ENCODE results near the gene MIEN1.
A peak's percentile ranks its signal among the peaks of the same experiment; 100 is the strongest.

Gene MIEN1

GRCh38 chr17:39697961-39698360, 32.4 kb downstream of the MIEN1 start:
- H3K9ac ChIP-seq (ENCODE audit: low read length), result no peak overlapping the region
- no peaks in the 10 kb centered on the region for H3K36me3 ChIP-seq (ENCODE audit: control insufficient read depth, low read depth, low read length)

DNA sequence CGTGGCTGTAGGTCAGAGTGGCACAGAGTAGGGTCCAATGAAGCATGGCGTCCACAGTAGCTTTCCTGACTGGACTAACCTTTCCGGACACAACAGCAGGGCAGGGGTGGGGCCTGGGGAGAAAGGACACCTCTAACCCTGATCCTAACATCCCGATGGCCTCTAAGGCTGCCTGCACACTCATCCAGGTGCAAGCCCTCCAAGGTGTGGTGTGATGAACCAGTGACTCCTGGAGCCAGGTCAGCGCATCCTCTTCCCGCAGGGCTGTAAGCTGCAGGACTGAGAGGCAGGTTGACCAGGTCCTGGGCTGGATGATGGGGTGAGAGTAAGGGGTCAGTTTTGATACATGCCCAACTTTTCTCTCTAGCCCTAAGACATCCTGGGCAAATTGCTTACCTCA, 33.6 kb downstream of the MIEN1 start:
- H3K27ac ChIP-seq (ENCODE audit: low read length), result peak overlapping the region; percentile 25
- H3K9ac ChIP-seq (ENCODE audit: low read length), result no peak overlapping the region
- H3K9me3 ChIP-seq (ENCODE audit: control insufficient read depth, low read depth, low read length), result no peaks in the 10 kb centered on the region
- peak overlapping the region; percentile 6 for H3K4me3 ChIP-seq (ENCODE audit: low read length)
- no peaks in the 10 kb centered on the region for H3K36me3 ChIP-seq (ENCODE audit: control insufficient read depth, low read depth, low read length)
- peaks cover 36% of the 10 kb centered on the region for H3K4me1 ChIP-seq (ENCODE audit: control insufficient read depth, low read depth, low read length)
- no peaks in the 10 kb centered on the region for H3K27me3 ChIP-seq (ENCODE audit: control insufficient read depth, insufficient read depth, low read length)

More at GRCh38 chr17:39697961-39698360, 32.4 kb downstream of the MIEN1 start:
- Histone ChIP-seq H3K27ac (ENCODE audit: low read length) (no peak overlapping the region), H3K4me1 (ENCODE audit: control insufficient read depth, low read depth, low read length) (peaks cover 43% of the 10 kb centered on the region), H3K4me3 (ENCODE audit: low read length) (no peak overlapping the region), H3K9me3 (ENCODE audit: control insufficient read depth, low read depth, low read length) (no peaks in the 10 kb centered on the region), H3K27me3 (ENCODE audit: control insufficient read depth, insufficient read depth, low read length) (no peaks in the 10 kb centered on the region)

DNA sequence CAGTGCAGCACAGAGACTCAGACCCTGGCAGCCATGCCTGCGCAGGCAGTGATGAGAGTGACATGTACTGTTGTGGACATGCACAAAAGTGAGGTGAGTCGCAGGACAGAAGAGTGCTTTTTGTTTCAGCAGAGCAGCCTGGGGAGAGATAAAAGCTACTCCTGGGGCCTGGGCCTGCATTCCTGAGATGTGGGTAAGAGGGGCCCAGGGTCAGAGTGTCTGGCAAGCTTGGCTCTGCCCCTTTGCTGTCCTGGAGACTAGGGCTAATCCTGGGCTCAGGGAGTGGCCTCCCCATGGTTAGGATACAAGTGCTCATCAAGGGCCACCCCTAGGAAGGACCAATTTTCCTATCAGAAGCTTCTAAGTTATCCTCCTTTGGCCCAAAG, 35.2 kb downstream of the MIEN1 start:
- Histone ChIP-seq H3K36me3 (ENCODE audit: control insufficient read depth, low read depth, low read length) (no peaks in the 10 kb centered on the region), H3K9ac (ENCODE audit: low read length) (no peak overlapping the region), H3K27me3 (ENCODE audit: control insufficient read depth, insufficient read depth, low read length) (no peaks in the 10 kb centered on the region), H3K4me1 (ENCODE audit: control insufficient read depth, low read depth, low read length) (peaks cover 34% of the 10 kb centered on the region), H3K9me3 (ENCODE audit: control insufficient read depth, low read depth, low read length) (no peaks in the 10 kb centered on the region), H3K27ac (ENCODE audit: low read length) (peak overlapping the region; percentile 66), H3K4me3 (ENCODE audit: low read length) (no peak overlapping the region)

DNA sequence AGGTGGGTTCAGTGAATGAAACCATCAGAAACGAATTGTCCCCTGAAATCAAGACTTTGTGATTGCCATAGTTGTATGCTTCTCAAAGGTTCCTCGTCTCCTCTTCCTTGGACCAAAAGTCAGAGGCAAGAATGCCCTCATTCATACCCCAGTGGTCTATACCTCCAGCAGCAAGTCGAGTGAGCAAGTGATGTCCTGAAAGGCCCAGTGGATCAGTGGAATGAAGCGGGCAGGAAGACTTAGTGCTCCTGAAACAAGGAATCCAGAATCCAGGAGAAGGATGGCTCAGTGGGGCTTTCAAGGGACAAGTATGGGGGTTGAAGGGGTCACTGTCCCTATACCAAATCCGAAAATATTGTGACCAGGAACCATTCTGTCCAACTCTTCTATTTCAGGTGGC, 35.7 kb downstream of the MIEN1 start:
- no peaks in the 10 kb centered on the region for H3K36me3 ChIP-seq (ENCODE audit: control insufficient read depth, low read depth, low read length)
- no peak overlapping the region for H3K9ac ChIP-seq (ENCODE audit: low read length)
- no peaks in the 10 kb centered on the region for H3K9me3 ChIP-seq (ENCODE audit: control insufficient read depth, low read depth, low read length)
- no peak overlapping the region for H3K27ac ChIP-seq (ENCODE audit: low read length)
- H3K4me3 ChIP-seq (ENCODE audit: low read length), result no peak overlapping the region
- peaks cover 35% of the 10 kb centered on the region for H3K4me1 ChIP-seq (ENCODE audit: control insufficient read depth, low read depth, low read length)
- H3K27me3 ChIP-seq (ENCODE audit: control insufficient read depth, insufficient read depth, low read length), result no peaks in the 10 kb centered on the region

DNA sequence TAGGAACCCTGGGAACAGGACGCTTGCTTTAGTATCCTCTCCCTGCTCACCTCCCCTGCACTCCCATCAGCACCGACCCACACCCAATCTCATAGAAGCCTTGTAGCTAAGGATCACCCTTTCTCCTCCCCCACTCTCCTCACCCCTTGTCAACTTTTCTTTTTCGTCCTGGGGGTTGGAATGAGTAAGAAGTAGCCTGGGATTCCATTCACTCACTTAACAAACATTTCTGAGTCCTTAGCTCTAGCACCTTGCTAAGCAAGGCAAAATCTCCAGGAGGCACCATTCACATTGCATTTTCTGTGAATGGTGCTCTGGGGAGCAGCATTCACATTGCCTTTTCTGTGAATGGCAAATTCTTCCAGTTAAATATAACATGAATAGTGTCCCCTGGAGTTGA, 41.4 kb downstream of the MIEN1 start:
- Histone ChIP-seq H3K36me3 (ENCODE audit: control insufficient read depth, low read depth, low read length) (peaks cover 7% of the 10 kb centered on the region), H3K27me3 (ENCODE audit: control insufficient read depth, insufficient read depth, low read length) (no peaks in the 10 kb centered on the region), H3K4me3 (ENCODE audit: low read length) (peak overlapping the region; percentile 89), H3K9ac (ENCODE audit: low read length) (peak overlapping the region; percentile 86), H3K27ac (ENCODE audit: low read length) (peak overlapping the region; percentile 96), H3K4me1 (ENCODE audit: control insufficient read depth, low read depth, low read length) (peaks cover 19% of the 10 kb centered on the region), H3K9me3 (ENCODE audit: control insufficient read depth, low read depth, low read length) (no peaks in the 10 kb centered on the region)

DNA sequence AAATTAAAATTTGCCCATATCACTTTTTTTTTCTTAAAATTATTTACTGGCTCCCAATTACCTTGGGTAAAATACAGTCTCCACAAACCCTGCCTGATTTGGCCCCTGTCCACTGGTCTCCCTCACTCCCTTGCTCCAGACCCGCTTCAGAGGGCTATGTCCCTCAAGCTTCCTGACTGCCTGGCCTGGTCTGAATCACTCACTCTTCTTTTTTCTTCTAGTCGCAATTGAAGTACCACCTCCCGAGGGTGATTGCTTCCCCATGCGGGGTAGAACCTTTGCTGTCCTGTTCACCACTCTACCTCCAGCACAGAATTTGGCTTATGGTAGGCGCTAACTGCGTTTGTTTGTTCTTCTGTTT, 41.9 kb downstream of the MIEN1 start:
- H3K27ac ChIP-seq (ENCODE audit: low read length), result peak overlapping the region; percentile 96
- H3K9ac ChIP-seq (ENCODE audit: low read length), result peak overlapping the region; percentile 86
- no peaks in the 10 kb centered on the region for H3K9me3 ChIP-seq (ENCODE audit: control insufficient read depth, low read depth, low read length)

DNA sequence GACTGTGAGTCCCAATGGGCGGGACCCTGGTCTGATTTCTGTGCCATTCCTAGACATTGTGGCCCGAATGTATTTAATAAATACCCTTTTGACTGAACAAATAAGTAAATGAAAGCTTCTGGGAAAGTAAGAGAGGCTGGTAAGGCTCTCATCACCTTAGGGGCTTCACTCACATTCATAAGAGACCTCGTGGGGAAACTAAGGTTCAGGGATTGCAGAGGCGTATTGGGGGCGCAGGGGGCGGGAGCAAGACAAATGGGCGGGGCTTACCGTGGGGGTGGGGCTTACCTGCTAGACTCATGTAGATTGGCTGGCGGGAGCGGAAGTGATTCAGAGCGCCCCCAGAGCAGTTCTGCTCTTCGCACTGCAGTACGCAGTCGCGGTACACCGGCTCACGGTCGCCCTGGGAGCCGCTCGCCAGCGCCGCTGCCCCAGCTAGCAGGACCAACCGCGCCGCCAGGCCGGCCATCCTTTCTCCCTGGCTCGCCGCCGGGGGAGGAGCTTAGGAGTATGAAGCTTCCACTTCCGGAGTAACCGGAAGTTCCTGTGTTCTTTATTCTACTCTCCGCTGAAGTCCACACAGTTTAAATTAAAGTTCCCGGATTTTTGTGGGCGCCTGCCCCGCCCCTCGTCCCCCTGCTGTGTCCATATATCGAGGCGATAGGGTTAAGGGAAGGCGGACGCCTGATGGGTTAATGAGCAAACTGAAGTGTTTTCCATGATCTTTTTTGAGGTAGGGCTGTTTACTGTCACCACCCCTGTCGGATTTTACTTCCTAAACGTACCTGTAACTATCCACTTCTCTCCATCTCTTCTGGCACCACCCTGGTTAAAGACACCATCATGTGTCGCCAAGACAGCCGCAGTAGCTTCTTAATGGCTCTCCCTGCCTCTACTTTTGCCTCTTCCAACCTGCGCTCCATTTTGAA, 42.5 kb downstream of the MIEN1 start, which contains the start of gene PGAP3:
Gene PGAP3, minus strand, starts transcription at position 512 of the 929 bp plus-strand sequence. Its CDS starts 43 bp downstream, at position 469.
- Histone ChIP-seq H3K36me3 (ENCODE audit: control insufficient read depth, low read depth, low read length) (peaks cover 7% of the 10 kb centered on the region), H3K27me3 (ENCODE audit: control insufficient read depth, insufficient read depth, low read length) (no peaks in the 10 kb centered on the region), H3K4me1 (ENCODE audit: control insufficient read depth, low read depth, low read length) (peaks cover 19% of the 10 kb centered on the region), H3K27ac (ENCODE audit: low read length) (peak within 1 kb of the TSS; percentile 96), H3K4me3 (ENCODE audit: low read length) (peak within 1 kb of the TSS; percentile 89), H3K9me3 (ENCODE audit: control insufficient read depth, low read depth, low read length) (no peaks in the 10 kb centered on the region), H3K9ac (ENCODE audit: low read length) (peak within 1 kb of the TSS; percentile 86)

More for the DNA sequence above, 41.9 kb downstream of the MIEN1 start:
- H3K27me3 ChIP-seq (ENCODE audit: control insufficient read depth, insufficient read depth, low read length), result no peaks in the 10 kb centered on the region
- peaks cover 7% of the 10 kb centered on the region for H3K36me3 ChIP-seq (ENCODE audit: control insufficient read depth, low read depth, low read length)
- peaks cover 19% of the 10 kb centered on the region for H3K4me1 ChIP-seq (ENCODE audit: control insufficient read depth, low read depth, low read length)
- H3K4me3 ChIP-seq (ENCODE audit: low read length), result peak overlapping the region; percentile 89

DNA sequence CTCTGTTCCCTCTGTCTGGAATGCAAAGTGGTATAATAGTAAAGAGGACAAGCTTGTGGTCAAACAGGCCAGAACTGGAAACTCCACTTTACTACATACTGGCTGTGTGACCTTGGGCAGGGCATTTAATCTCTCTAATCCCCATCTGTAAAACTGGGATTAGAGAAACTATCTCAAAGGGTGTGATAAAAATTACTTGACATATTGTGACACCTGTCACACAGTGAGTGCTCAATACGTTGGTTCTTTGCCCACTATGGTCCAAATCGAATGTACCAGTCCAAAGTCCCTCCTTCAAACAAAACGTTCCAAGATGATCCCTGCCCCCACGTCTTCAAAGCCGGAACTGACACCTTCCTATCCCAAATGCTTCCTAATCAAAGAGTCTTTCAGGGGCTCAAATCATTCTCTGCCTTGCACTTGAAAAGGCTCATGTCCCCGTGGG, 43.2 kb downstream of the MIEN1 start:
- Histone ChIP-seq H3K4me3 (ENCODE audit: low read length) (peak overlapping the region; percentile 89), H3K4me1 (ENCODE audit: control insufficient read depth, low read depth, low read length) (peaks cover 19% of the 10 kb centered on the region), H3K27ac (ENCODE audit: low read length) (peak overlapping the region; percentile 18), H3K27me3 (ENCODE audit: control insufficient read depth, insufficient read depth, low read length) (no peaks in the 10 kb centered on the region), H3K9ac (ENCODE audit: low read length) (peak overlapping the region; percentile 86), H3K36me3 (ENCODE audit: control insufficient read depth, low read depth, low read length) (peaks cover 7% of the 10 kb centered on the region), H3K9me3 (ENCODE audit: control insufficient read depth, low read depth, low read length) (no peaks in the 10 kb centered on the region)

- Histone ChIP-seq H3K4me1 (ENCODE audit: control insufficient read depth, low read depth, low read length) (peaks cover 13% of the 10 kb centered on the region), H3K36me3 (ENCODE audit: control insufficient read depth, low read depth, low read length) (peaks cover 7% of the 10 kb centered on the region), H3K9ac (ENCODE audit: low read length) (no peak overlapping the region), H3K4me3 (ENCODE audit: low read length) (no peak overlapping the region), H3K27me3 (ENCODE audit: control insufficient read depth, insufficient read depth, low read length) (no peaks in the 10 kb centered on the region), H3K27ac (ENCODE audit: low read length) (no peak overlapping the region), H3K9me3 (ENCODE audit: control insufficient read depth, low read depth, low read length) (no peaks in the 10 kb centered on the region)
These were observed 45.8 kb downstream of the MIEN1 start for GRCh38 chr17:39684369-39685192.

GRCh38 chr17:39683295-39683939, 46.9 kb downstream of the MIEN1 start:
- Histone ChIP-seq H3K9me3 (ENCODE audit: control insufficient read depth, low read depth, low read length) (no peaks in the 10 kb centered on the region), H3K4me1 (ENCODE audit: control insufficient read depth, low read depth, low read length) (peaks cover 5% of the 10 kb centered on the region), H3K27me3 (ENCODE audit: control insufficient read depth, insufficient read depth, low read length) (no peaks in the 10 kb centered on the region), H3K9ac (ENCODE audit: low read length) (no peak overlapping the region), H3K27ac (ENCODE audit: low read length) (no peak overlapping the region), H3K4me3 (ENCODE audit: low read length) (no peak overlapping the region), H3K36me3 (ENCODE audit: control insufficient read depth, low read depth, low read length) (peaks cover 7% of the 10 kb centered on the region)
